IMR-90 (cell line): ENCODE results near the gene SPATA2L.

ENCODE experiments used
- POLR2A ChIP-seq: IDR thresholded peaks from 2 replicates; pipeline ENCODE4 v1.6.1; 2012; ENCODE audit warnings: mild to moderate bottlenecking, low read depth, low read length
- TF ChIP-seq, protein P1 (sequence below): conservative IDR thresholded peaks from 2 replicates; pipeline ENCODE4 v1.5.1; 2012; ENCODE audit warnings: mild to moderate bottlenecking, low read depth, low read length, improper control_type of control experiment
- TF ChIP-seq, protein P2 (sequence below): fragments of 150-350 bp; IDR thresholded peaks from 2 replicates; pipeline ENCODE4 v1.6.1; 2016; ENCODE audit warnings: low read depth, mild to moderate bottlenecking, low read length, moderate library complexity, borderline replicate concordance

DNA sequence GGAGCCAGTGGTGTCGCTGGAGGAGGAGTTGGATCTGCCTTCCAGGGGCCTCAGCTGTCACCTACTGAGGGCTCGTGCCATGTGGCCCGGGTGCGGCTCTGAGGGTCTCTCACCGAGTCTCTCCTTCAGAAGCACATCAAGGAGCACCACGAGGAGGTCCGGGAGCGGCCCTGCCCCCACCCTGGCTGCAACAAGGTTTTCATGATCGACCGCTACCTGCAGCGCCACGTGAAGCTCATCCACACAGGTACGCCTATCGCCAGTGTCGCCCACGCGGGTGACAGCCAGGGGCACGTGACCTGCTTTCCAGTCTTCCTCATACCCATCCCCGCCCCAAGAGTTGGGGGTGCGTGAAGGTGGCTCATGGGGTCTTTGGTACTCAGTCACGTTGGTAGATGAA lies 32.3 kb upstream of the SPATA2L start:
- TF ChIP-seq, protein P1, sequence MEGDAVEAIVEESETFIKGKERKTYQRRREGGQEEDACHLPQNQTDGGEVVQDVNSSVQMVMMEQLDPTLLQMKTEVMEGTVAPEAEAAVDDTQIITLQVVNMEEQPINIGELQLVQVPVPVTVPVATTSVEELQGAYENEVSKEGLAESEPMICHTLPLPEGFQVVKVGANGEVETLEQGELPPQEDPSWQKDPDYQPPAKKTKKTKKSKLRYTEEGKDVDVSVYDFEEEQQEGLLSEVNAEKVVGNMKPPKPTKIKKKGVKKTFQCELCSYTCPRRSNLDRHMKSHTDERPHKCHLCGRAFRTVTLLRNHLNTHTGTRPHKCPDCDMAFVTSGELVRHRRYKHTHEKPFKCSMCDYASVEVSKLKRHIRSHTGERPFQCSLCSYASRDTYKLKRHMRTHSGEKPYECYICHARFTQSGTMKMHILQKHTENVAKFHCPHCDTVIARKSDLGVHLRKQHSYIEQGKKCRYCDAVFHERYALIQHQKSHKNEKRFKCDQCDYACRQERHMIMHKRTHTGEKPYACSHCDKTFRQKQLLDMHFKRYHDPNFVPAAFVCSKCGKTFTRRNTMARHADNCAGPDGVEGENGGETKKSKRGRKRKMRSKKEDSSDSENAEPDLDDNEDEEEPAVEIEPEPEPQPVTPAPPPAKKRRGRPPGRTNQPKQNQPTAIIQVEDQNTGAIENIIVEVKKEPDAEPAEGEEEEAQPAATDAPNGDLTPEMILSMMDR = no peak
- TF ChIP-seq, protein P2, sequence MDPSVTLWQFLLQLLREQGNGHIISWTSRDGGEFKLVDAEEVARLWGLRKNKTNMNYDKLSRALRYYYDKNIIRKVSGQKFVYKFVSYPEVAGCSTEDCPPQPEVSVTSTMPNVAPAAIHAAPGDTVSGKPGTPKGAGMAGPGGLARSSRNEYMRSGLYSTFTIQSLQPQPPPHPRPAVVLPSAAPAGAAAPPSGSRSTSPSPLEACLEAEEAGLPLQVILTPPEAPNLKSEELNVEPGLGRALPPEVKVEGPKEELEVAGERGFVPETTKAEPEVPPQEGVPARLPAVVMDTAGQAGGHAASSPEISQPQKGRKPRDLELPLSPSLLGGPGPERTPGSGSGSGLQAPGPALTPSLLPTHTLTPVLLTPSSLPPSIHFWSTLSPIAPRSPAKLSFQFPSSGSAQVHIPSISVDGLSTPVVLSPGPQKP = no peak
- no peak for TF ChIP-seq POLR2A
